Endothelial cell of umbilical vein (primary cell): ENCODE data around the gene SVOP. TPM values are rescaled to one million over a fixed set of nuclear protein-coding genes. Genes with fewer than 3 reads are reported as not detected.

Experiments used
- BruUV-seq: library from RNA; stranded (reverse); fragments of 400-500 nt; replicated peaks from 2 replicates; lab custom pipeline; 2021; lab: Mats Ljungman, UMichigan
- CTCF ChIA-PET: fragments of 300-600, 350-600 bp; sonication (Branson Sonifier 250); formaldehyde crosslinking; loops from one replicate; lab custom pipeline; 2021; ENCODE audit warnings: antibody characterized with exemption, inconsistent platforms; lab: Charles Lee
- POLR2A ChIA-PET: fragments of 300-600, 350-600 bp; sonication (Branson Sonifier 250); formaldehyde crosslinking; loops from one replicate; lab custom pipeline; 2021; ENCODE audit warnings: antibody characterized with exemption, inconsistent platforms; lab: Charles Lee
- DNase-seq: peaks from one replicate; pipeline ENCODE4 v3.0.0-alpha.2; 2011; ENCODE audit warnings: low read depth, low spot score
- FAIRE-seq: peaks from 2 replicates; lab custom pipeline; 2011; peaks lifted over from hg19 to GRCh38; lab: Jason Lieb, UNC
- H2AFZ ChIP-seq: 2 replicates; pipeline ENCODE4 v1.6.0; 2012; ENCODE audit warnings: low read depth, low read length, control low read depth, inconsistent platforms
- H3K27ac ChIP-seq: 2 replicates; pipeline ENCODE4 v1.5.1; 2011; ENCODE audit warnings: low read depth, mild to moderate bottlenecking, control low read depth, low read length, moderate library complexity; ENCODE audit not compliant: insufficient read depth
- H3K27me3 ChIP-seq, 2 experiments: 2 replicates each; pipeline versions ENCODE4 v1.6.0 to v1.6.1; 2011; ENCODE audit warnings: low read length in 2 of 2, mixed read lengths in 1 of 2; ENCODE audit not compliant: control insufficient read depth in 2 of 2, insufficient read depth in 2 of 2
- H3K36me3 ChIP-seq, 2 experiments: 2 replicates in 1 of 2; 3 replicates in 1 of 2; pipeline ENCODE4 v1.5.1; 2011; ENCODE audit warnings: low read length in 2 of 2, mild to moderate bottlenecking in 1 of 2, moderate library complexity in 1 of 2; ENCODE audit not compliant: control insufficient read depth in 2 of 2, insufficient read depth in 2 of 2; ENCODE audit errors: extremely low read depth in 1 of 2
- H3K4me1 ChIP-seq: 3 replicates; pipeline ENCODE4 v1.5.1; 2011; ENCODE audit warnings: mild to moderate bottlenecking, low read length; ENCODE audit not compliant: control insufficient read depth, insufficient read depth; ENCODE audit errors: extremely low read depth
- H3K4me2 ChIP-seq: 2 replicates; pipeline ENCODE4 v1.6.1; 2011; ENCODE audit warnings: low read length, control low read depth, mixed read lengths; ENCODE audit not compliant: insufficient read depth
- H3K4me3 ChIP-seq, 3 experiments: fragments of 200-600 bp in 1 of 3; sonication (generic), shearing (Covaris generic) in 1 of 3; replicated peaks in 1 of 3; 2 replicates each; pipeline ENCODE4 v1.5.1; 2011 to 2016; ENCODE audit warnings: control low read depth in 3 of 3, low read length in 3 of 3, mild to moderate bottlenecking in 2 of 3, inconsistent platforms in 1 of 3, low read depth in 1 of 3, moderate library complexity in 1 of 3; ENCODE audit not compliant: insufficient read depth in 1 of 3
- H3K79me2 ChIP-seq: 2 replicates; pipeline ENCODE4 v1.6.0; 2012; ENCODE audit warnings: low read length, inconsistent platforms; ENCODE audit not compliant: control insufficient read depth, insufficient read depth
- H3K9ac ChIP-seq: replicated peaks from 2 replicates; pipeline ENCODE3; 2011; ENCODE audit warnings: low read length, control low read depth; ENCODE audit not compliant: insufficient read depth; ENCODE audit errors: extremely low read depth
- H3K9me1 ChIP-seq: replicated peaks from 3 replicates; pipeline ENCODE4 v1.6.0; 2011; ENCODE audit warnings: mild to moderate bottlenecking, low read length; ENCODE audit not compliant: control insufficient read depth, insufficient read depth; ENCODE audit errors: extremely low read depth
- H3K9me3 ChIP-seq: replicated peaks from 2 replicates; pipeline ENCODE4 v1.5.1; 2012; ENCODE audit warnings: low read length, inconsistent platforms; ENCODE audit not compliant: control insufficient read depth, insufficient read depth
- H4K20me1 ChIP-seq: replicated peaks from 2 replicates; pipeline ENCODE3; 2011; ENCODE audit warnings: mild to moderate bottlenecking, low read length; ENCODE audit not compliant: control insufficient read depth, insufficient read depth; ENCODE audit errors: extremely low read depth
- CTCF ChIP-seq, 2 donors: IDR thresholded peaks; 1 replicate in 1 of 2; 2 replicates in 1 of 2; pipeline ENCODE4 v1.5.1; 2011; ENCODE audit warnings: low read length in 2 of 2, mild to moderate bottlenecking in 2 of 2, moderate library complexity in 2 of 2, control low read depth in 1 of 2, inconsistent platforms in 1 of 2, low read depth in 1 of 2; ENCODE audit not compliant: insufficient read depth in 1 of 2; ENCODE audit errors: extremely low read depth in 1 of 2
- EZH2 ChIP-seq: IDR thresholded peaks from 2 replicates; pipeline ENCODE4 v1.6.1; 2012; ENCODE audit warnings: borderline replicate concordance, low read depth, mild to moderate bottlenecking, moderate library complexity, low read length, inconsistent platforms; ENCODE audit not compliant: severe bottlenecking
- FOS ChIP-seq: IDR thresholded peaks from 2 replicates; pipeline ENCODE4 v1.6.1; 2011; ENCODE audit warnings: mild to moderate bottlenecking, low read length, moderate library complexity, borderline replicate concordance; ENCODE audit not compliant: insufficient read depth
- GATA2 ChIP-seq: IDR thresholded peaks from 2 replicates; pipeline ENCODE4 v1.7.0; 2011; ENCODE audit warnings: low read depth, mild to moderate bottlenecking, moderate library complexity, mixed read lengths, low read length; ENCODE audit not compliant: insufficient read length, insufficient read depth
- JUN ChIP-seq: IDR thresholded peaks from 2 replicates; pipeline ENCODE4 v1.6.1; 2011; ENCODE audit warnings: borderline replicate concordance, low read depth; ENCODE audit not compliant: insufficient read length, insufficient read depth
- MAX ChIP-seq: IDR thresholded peaks from 2 replicates; pipeline ENCODE4 v1.6.1; 2011; ENCODE audit not compliant: insufficient read depth, insufficient read length
- MYC ChIP-seq: IDR thresholded peaks from one replicate; pipeline ENCODE4 v1.6.1; 2011; ENCODE audit warnings: mild to moderate bottlenecking, low read depth, low read length
- POLR2A ChIP-seq: IDR thresholded peaks from 2 replicates; pipeline ENCODE4 v1.6.1; 2012; ENCODE audit warnings: low read depth, mild to moderate bottlenecking, control low read depth, low read length
- POLR2AphosphoS5 ChIP-seq: IDR thresholded peaks from 2 replicates; pipeline ENCODE4 v1.6.1; 2012; ENCODE audit warnings: low read depth, mild to moderate bottlenecking, control low read depth, low read length, moderate library complexity; ENCODE audit not compliant: insufficient read depth
- dilution Hi-C: fragments of 300-500 bp; cut with MboI; formaldehyde crosslinking; loops from one replicate; pipeline ENCODE4 v1.15.0; 2019; ENCODE audit warnings: low sequenced_read_pairs; ENCODE audit not compliant: extremely low pct_ligation_motif_present
- intact Hi-C: fragments of 100-400 bp; cut with micrococcal nuclease; formaldehyde crosslinking; loops from one replicate; pipeline ENCODE4 v1.10.0; 2022
- polyA plus RNA-seq, 4 experiments: library from polyadenylated mRNA; depleted of rRNA in 3 of 4; stranded (reverse) in 3 of 4; unstranded in 1 of 4; fragments of >200 nt; gene quantifications; 2 replicates each; pipeline versions ENCODE4 v1.2.1 to v1.2.3, GENCODE V29; 2011 to 2012; ENCODE audit warnings: missing spikeins in 1 of 4
- total RNA-seq: library from RNA; stranded (reverse); gene quantifications from 2 replicates; pipeline ENCODE4 v1.2.3, GENCODE V29; 2021

Gene SVOP
- total and polyA plus RNA-seq, 2 donors (not counting 3 experiments of a cell fraction or from before 2014, with no cell fraction given), result not detected

- no peak overlapping the region for H3K4me2 ChIP-seq
- intact Hi-C loops (no loop called here), dilution Hi-C loops (no loop called here)
- H2AFZ ChIP-seq, result no peak overlapping the region
- H4K20me1 ChIP-seq, result no peaks in the 10 kb centered on the region
- H3K9me3 ChIP-seq, result no peaks in the 10 kb centered on the region
- no peaks in the 10 kb centered on the region for H3K9me1 ChIP-seq
- ChIA-PET CTCF (no interaction called here), POLR2A (no interaction called here)
- H3K4me1 ChIP-seq, result no peaks in the 10 kb centered on the region
- H3K36me3 ChIP-seq, result no peaks in the 10 kb centered on the region
- DNase-seq (no peak), FAIRE-seq (no peak)
- H3K27me3 ChIP-seq, result no peaks in the 10 kb centered on the region
- no peak overlapping the region for H3K27ac ChIP-seq
- TF ChIP-seq POLR2A (no peak), MYC (no peak)
- H3K9ac ChIP-seq, result no peak overlapping the region
- H3K79me2 ChIP-seq, result no peaks in the 10 kb centered on the region
- H3K4me3 ChIP-seq, result no peak overlapping the region
- no TSS peak for BruUV-seq
Measured at GRCh38 chr12:108907839-108908351, 113.0 kb downstream of the SVOP start.

- ChIA-PET CTCF (interaction anchor here (0.6 to 1.2 kb wide), 2 partner anchors 17 to 113 kb away, joined by 3 read pairs; no protein-coding TSS in a partner anchor), POLR2A (no interaction called here)
- intact Hi-C loops (no loop called here), dilution Hi-C loops (no loop called here)
- no peak for FAIRE-seq
- Histone ChIP-seq H3K4me2 (no peak overlapping the region), H3K27ac (no peak overlapping the region), H3K79me2 (no peaks in the 10 kb centered on the region), H3K9me1 (no peaks in the 10 kb centered on the region), H3K4me1 (no peaks in the 10 kb centered on the region), H3K4me3 (no peak overlapping the region), H2AFZ (no peak overlapping the region), H3K9me3 (no peaks in the 10 kb centered on the region), H3K27me3 (no peaks in the 10 kb centered on the region), H4K20me1 (no peaks in the 10 kb centered on the region), H3K36me3 (no peaks in the 10 kb centered on the region), H3K9ac (no peak overlapping the region)
- TF ChIP-seq EZH2 (no peak), GATA2 (no peak), MYC (no peak), CTCF (IDR thresholded peaks at IDR 0.05; ENCODE audit: extremely low read depth in 1 of 2, insufficient read depth in 1 of 2, low read depth in 1 of 2, low read length in 2 of 2) (no peak), POLR2A (no peak), JUN (no peak), FOS (no peak), POLR2AphosphoS5 (no peak), MAX (no peak)
- no peak for DNase-seq
- BruUV-seq, result no TSS peak
Measured at GRCh38 chr12:108906971-108907370, 113.9 kb downstream of the SVOP start.
